ENCODE measurements around the gene TEX13A.
A peak's percentile ranks its signal among the peaks of the same experiment; 100 is the strongest.

Gene TEX13A

DNA sequence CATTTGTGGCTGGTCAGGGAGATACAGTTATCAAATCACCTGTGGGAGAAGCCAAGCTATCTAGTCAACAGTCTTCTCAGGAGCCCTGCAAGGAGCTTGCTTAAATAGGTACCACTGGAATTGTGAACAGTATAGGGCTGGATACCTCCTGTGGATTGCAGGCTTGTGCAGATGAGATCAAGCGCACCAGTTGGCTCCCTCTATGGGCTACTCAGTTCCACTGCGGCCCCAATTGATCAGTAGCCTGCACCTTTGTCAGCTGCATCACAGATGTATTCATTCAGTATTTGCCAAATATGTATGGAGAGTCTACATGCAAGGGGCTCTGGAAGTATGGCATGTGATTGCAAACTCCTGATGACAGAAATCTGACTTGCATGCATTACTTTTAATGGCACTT is 28.6 kb downstream of the TEX13A start:
- Histone ChIP-seq H3K36me3 (ENCODE audit: control insufficient read depth in 2 of 2, insufficient read depth in 1 of 2, low read length in 2 of 2) (no peaks in the 10 kb centered on the region), H3K4me1 (ENCODE audit: control insufficient read depth, insufficient read depth, low read length) (no peaks in the 10 kb centered on the region), H3K4me3 (ENCODE audit: low read depth, low read length) (no peak overlapping the region), H3K9me3 (ENCODE audit: control insufficient read depth, insufficient read depth, low read depth, low read length) (no peaks in the 10 kb centered on the region), H3K27ac (ENCODE audit: extremely low read depth, low read depth, low read length) (no peak overlapping the region)
- TF ChIP-seq YY2 (tag by site-specific recombination; IDR thresholded peaks at IDR 0.05) (no peak), SP2 (tag by site-specific recombination; IDR thresholded peaks at IDR 0.05) (no peak), SALL2 (tag by site-specific recombination; IDR thresholded peaks at IDR 0.05; ENCODE audit: borderline replicate concordance) (no peak), ZBTB17 (tag by site-specific recombination; IDR thresholded peaks at IDR 0.05) (no peak), ZNF664 (tag by site-specific recombination; IDR thresholded peaks at IDR 0.05) (no peak), ZFP69B (tag by site-specific recombination; IDR thresholded peaks at IDR 0.05) (no peak), OSR2 (tag by site-specific recombination; IDR thresholded peaks at IDR 0.05) (no peak), HOXD13 (CRISPR knock-in tag; IDR thresholded peaks at IDR 0.05; ENCODE audit: borderline replicate concordance) (no peak), ZNF776 (tag by site-specific recombination; IDR thresholded peaks at IDR 0.05; ENCODE audit: borderline replicate concordance) (no peak), ZNF501 (tag by site-specific recombination; IDR thresholded peaks at IDR 0.05) (no peak)
- TF ChIP-seq, protein P1, sequence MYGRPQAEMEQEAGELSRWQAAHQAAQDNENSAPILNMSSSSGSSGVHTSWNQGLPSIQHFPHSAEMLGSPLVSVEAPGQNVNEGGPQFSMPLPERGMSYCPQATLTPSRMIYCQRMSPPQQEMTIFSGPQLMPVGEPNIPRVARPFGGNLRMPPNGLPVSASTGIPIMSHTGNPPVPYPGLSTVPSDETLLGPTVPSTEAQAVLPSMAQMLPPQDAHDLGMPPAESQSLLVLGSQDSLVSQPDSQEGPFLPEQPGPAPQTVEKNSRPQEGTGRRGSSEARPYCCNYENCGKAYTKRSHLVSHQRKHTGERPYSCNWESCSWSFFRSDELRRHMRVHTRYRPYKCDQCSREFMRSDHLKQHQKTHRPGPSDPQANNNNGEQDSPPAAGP (tag by site-specific recombination; IDR thresholded peaks at IDR 0.05), result no peak
- TF ChIP-seq, protein P2, sequence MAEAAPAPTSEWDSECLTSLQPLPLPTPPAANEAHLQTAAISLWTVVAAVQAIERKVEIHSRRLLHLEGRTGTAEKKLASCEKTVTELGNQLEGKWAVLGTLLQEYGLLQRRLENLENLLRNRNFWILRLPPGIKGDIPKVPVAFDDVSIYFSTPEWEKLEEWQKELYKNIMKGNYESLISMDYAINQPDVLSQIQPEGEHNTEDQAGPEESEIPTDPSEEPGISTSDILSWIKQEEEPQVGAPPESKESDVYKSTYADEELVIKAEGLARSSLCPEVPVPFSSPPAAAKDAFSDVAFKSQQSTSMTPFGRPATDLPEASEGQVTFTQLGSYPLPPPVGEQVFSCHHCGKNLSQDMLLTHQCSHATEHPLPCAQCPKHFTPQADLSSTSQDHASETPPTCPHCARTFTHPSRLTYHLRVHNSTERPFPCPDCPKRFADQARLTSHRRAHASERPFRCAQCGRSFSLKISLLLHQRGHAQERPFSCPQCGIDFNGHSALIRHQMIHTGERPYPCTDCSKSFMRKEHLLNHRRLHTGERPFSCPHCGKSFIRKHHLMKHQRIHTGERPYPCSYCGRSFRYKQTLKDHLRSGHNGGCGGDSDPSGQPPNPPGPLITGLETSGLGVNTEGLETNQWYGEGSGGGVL (tag by site-specific recombination; IDR thresholded peaks at IDR 0.05), result no peak
- ChIA-PET CTCF (interaction anchor here (0.5 to 1.4 kb wide), 12 partner anchors 14 to 480 kb away, joined by 3 to 7 read pairs (median 3); no protein-coding TSS in a partner anchor), POLR2A (no interaction called here)

DNA sequence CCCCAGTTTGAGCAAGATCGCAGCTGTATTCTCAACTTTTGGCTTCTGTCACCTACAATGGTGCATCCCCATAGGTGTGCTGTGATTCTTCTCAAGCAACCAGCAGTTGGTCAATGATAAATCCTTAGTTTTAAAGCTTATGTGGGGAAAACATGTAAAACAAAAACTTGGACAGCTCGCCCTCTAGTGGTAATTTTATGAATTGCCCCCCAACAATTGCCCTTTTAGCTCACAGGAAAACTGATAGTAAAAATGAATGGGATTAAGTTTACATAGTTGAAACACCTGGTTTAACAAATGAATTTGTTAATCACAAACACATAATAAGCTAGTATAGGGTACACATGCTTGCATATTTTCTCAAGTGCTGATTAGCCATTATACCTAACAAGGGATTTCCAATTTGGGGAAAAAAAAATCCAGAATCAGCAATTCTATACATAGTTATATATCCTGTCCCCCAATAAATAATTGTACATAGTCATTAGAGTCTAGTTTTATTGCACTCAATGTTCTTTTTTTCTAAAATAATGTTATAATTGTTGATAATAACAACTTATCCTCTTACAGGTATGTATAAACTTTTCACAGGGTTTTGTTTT is 30.1 kb downstream of the TEX13A start:
- Histone ChIP-seq H3K36me3 (ENCODE audit: control insufficient read depth in 2 of 2, insufficient read depth in 1 of 2, low read length in 2 of 2) (no peaks in the 10 kb centered on the region), H3K9me3 (ENCODE audit: control insufficient read depth, insufficient read depth, low read depth, low read length) (no peaks in the 10 kb centered on the region), H3K4me1 (ENCODE audit: control insufficient read depth, insufficient read depth, low read length) (no peaks in the 10 kb centered on the region), H3K4me3 (ENCODE audit: low read depth, low read length) (no peak overlapping the region), H3K27ac (ENCODE audit: extremely low read depth, low read depth, low read length) (no peak overlapping the region)
- CTCF ChIA-PET, result interaction anchor here (0.6 to 1.8 kb wide), 31 partner anchors 9 to 995 kb away, joined by 3 to 14 read pairs (median 4); no protein-coding TSS in a partner anchor
- TF ChIP-seq, protein P3, sequence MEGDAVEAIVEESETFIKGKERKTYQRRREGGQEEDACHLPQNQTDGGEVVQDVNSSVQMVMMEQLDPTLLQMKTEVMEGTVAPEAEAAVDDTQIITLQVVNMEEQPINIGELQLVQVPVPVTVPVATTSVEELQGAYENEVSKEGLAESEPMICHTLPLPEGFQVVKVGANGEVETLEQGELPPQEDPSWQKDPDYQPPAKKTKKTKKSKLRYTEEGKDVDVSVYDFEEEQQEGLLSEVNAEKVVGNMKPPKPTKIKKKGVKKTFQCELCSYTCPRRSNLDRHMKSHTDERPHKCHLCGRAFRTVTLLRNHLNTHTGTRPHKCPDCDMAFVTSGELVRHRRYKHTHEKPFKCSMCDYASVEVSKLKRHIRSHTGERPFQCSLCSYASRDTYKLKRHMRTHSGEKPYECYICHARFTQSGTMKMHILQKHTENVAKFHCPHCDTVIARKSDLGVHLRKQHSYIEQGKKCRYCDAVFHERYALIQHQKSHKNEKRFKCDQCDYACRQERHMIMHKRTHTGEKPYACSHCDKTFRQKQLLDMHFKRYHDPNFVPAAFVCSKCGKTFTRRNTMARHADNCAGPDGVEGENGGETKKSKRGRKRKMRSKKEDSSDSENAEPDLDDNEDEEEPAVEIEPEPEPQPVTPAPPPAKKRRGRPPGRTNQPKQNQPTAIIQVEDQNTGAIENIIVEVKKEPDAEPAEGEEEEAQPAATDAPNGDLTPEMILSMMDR (tag by site-specific recombination; IDR thresholded peaks at IDR 0.05), result 0 out of 2 replicates have a peak, but pooled peaks have one; percentile 10
- TF ChIP-seq KLF8 (tag by site-specific recombination; IDR thresholded peaks at IDR 0.05), result no peak
- peak; percentile 58 for TF ChIP-seq ZNF654 (tag by site-specific recombination; IDR thresholded peaks at IDR 0.05; ENCODE audit: low read depth)
- POLR2A ChIA-PET, result no interaction called here

DNA sequence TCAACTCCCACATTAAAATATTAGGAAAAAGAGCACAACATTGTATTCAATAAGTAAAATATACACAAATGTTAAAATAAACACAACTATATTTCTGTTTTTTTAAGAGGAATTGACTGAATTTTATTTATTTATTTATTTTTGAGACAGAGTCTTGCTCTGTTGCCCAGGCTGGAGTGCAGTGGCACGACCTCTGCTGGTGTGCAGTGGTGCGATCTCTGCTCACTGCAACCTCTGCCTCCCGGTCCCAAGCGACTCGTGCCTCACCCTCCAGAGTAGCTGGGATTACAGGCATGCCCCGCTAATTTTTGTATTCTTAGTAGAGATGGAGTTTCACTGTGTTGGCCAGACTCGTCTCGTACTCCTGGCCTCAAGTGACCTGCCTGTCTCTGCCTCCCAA is 31.4 kb downstream of the TEX13A start:
- Histone ChIP-seq H3K36me3 (ENCODE audit: control insufficient read depth in 2 of 2, insufficient read depth in 1 of 2, low read length in 2 of 2) (no peaks in the 10 kb centered on the region), H3K27ac (ENCODE audit: extremely low read depth, low read depth, low read length) (no peak overlapping the region), H3K4me3 (ENCODE audit: low read depth, low read length) (no peak overlapping the region), H3K9me3 (ENCODE audit: control insufficient read depth, insufficient read depth, low read depth, low read length) (no peaks in the 10 kb centered on the region), H3K4me1 (ENCODE audit: control insufficient read depth, insufficient read depth, low read length) (no peaks in the 10 kb centered on the region)
- TF ChIP-seq, protein P4, sequence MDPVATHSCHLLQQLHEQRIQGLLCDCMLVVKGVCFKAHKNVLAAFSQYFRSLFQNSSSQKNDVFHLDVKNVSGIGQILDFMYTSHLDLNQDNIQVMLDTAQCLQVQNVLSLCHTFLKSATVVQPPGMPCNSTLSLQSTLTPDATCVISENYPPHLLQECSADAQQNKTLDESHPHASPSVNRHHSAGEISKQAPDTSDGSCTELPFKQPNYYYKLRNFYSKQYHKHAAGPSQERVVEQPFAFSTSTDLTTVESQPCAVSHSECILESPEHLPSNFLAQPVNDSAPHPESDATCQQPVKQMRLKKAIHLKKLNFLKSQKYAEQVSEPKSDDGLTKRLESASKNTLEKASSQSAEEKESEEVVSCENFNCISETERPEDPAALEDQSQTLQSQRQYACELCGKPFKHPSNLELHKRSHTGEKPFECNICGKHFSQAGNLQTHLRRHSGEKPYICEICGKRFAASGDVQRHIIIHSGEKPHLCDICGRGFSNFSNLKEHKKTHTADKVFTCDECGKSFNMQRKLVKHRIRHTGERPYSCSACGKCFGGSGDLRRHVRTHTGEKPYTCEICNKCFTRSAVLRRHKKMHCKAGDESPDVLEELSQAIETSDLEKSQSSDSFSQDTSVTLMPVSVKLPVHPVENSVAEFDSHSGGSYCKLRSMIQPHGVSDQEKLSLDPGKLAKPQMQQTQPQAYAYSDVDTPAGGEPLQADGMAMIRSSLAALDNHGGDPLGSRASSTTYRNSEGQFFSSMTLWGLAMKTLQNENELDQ (tag by site-specific recombination; IDR thresholded peaks at IDR 0.05; ENCODE audit: low read depth), result no peak
- no peak for TF ChIP-seq ZNF202 (tag by site-specific recombination; IDR thresholded peaks at IDR 0.05; ENCODE audit: borderline replicate concordance)
- TF ChIP-seq ZSCAN16 (tag by site-specific recombination; IDR thresholded peaks at IDR 0.05), result no peak
- TF ChIP-seq GLI2 (tag by site-specific recombination; IDR thresholded peaks at IDR 0.05; ENCODE audit: borderline replicate concordance, low read depth), result no peak
- no peak for TF ChIP-seq ZNF548 (tag by site-specific recombination; IDR thresholded peaks at IDR 0.05)
- no peak for TF ChIP-seq ZNF292 (tag by site-specific recombination; IDR thresholded peaks at IDR 0.05; ENCODE audit: borderline replicate concordance, low read depth)
- TF ChIP-seq ZNF112 (tag by site-specific recombination; IDR thresholded peaks at IDR 0.05), result no peak
- CTCF ChIA-PET, result interaction anchor here (1.0 to 1.8 kb wide), 9 partner anchors 15 to 521 kb away, joined by 3 to 14 read pairs (median 5); no protein-coding TSS in a partner anchor
- POLR2A ChIA-PET, result no interaction called here

All from HEK293 (cell line).